HG02970 (cell line): ENCODE data around the gene ADAT3.
"Not testable (repeated sequence)": the region's sequence is repeated elsewhere in the genome, so short reads cannot be mapped to it uniquely, and the experiment has no call there.

ENCODE experiments used
- ATAC-seq: cut with Tn5 transposase; IDR thresholded peaks from one replicate; pipeline ENCODE4 v1.9.1; 2021; ENCODE audit warnings: mild to moderate bottlenecking, moderate library complexity, moderate number of reproducible peaks; ENCODE audit not compliant: unreplicated experiment, low FRiP score

The ADAT3 gene

DNA sequence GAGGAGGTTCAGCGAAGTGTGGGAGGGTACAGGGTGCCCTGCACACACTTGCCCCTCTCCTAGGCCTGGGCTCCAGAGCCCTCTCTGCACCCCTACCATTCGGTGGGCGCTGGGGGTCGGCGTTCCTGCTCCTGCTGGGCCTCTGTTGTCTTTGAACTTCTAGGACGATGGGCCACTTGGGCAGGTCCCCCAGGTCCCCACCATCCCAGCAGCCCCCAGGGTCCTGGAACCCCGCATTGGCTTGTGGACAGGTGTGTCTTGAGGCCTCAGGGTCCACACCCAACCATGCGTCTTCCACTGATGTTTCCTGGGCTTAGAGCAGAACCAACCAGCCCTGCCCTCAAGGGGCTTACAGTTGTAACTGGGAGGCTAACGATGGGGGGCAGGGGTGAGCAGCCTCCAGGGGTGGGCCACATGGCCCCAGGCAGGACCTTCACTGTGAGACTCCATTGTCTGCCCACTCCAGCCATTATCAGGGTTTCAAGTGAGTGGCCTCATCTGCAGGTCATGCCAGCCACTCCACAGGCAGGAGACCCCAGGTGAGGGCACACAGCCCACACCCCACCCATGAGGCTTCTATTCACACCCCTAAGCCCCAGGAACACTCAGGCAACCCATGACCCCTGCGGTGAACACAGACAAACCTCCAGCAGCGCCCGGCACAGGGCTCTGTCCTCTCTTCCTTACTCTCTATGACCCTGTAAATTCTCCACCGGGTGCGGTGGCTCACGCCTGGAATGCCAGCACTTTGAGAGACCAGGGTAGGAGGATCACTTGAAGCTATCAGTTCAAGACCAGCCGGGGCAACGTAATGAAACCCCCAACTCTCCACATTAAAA, 39.8 kb upstream of the ADAT3 start:
- ATAC-seq: no peak

DNA sequence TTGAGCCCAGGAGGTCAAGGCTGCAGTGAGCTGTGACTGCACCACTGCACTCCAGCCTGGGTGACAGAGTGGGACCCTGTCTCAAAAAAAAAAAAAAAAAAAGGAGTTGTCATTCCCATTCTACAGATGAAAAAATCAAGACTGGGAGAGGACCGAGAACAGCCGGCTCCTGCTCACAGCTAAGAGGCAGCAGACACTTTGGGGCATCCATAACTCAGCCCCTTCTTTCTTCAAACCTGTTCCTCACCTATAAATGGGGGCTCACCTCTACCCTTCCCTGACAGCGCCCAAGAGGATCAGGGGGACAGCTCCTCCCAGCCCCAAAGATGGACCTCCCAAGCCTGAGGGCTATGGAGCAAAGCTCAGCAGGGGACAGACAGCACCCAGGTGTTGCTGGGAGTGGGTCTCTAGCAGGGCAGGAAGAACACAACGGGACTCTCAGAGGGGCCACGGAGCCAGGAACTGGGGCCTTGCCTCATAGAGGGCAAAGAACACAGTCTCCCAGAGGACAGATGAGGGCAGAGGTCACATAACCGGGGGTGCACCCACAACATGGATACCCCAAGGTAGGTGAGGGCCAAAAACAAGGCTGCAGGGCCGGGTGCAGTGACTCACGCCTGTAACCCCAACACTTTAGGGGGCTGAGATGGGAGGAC, 38.4 kb upstream of the ADAT3 start:
- no peak for ATAC-seq

DNA sequence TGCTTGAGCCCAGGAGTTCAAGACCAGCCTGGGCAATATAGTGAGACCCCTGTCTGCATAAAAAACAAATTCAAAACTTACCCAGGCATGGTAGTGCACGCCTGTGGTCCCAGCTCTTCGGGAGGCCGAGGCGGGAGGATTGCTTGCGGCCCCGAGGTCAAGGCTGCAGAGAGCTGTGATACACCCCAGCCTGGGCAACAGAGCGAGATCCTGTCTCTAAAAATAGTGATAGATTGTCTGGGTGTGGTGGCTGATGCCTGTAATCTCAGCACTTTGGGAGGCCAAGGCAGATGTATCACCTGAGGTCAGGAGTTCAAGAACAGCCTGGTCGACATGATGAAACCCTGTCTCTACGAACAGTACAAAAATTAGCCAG, 37.9 kb upstream of the ADAT3 start:
- no peak for ATAC-seq

DNA sequence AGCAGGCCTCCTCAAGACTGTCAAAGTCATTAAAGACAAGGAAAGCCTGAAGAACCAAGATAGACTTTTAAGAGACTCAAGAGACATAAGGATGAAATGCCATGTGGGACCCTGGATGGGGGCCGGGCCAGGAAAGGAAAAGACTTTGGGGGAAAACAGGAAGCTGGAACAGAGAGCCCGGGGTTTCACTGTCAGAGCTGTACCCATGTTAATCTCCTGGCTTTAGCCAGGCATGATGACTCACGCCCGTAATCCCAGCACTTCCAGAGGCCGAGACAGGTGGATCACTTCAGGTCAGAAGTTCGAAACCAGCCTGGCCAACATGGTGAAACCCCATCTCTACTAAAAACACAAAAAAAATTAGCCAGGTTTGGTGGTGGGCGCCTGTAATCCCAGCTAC, 36.2 kb upstream of the ADAT3 start:
- no peak for ATAC-seq

DNA sequence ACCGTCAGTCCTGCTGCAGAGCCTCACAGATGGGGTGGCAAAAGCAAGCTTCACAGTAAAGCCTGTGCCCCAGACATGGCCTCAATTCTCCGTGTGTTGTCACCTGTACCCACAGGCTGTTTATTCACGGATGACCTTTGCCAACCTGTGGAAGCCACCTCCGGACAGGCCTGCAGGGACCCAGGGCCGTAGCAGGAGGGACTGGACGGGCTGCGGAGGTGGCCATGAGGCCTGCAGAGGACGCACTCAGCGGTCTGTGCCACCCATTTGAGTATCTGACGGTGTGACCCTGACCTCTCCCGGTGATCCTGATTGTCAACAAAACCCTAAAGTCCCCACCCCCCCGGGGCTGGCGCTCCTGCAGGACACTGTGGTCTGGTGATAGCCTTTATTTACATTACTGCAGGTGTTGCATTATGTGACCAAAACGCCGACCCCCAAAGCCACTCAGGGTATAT, 34.0 kb upstream of the ADAT3 start:
- no peak for ATAC-seq

DNA sequence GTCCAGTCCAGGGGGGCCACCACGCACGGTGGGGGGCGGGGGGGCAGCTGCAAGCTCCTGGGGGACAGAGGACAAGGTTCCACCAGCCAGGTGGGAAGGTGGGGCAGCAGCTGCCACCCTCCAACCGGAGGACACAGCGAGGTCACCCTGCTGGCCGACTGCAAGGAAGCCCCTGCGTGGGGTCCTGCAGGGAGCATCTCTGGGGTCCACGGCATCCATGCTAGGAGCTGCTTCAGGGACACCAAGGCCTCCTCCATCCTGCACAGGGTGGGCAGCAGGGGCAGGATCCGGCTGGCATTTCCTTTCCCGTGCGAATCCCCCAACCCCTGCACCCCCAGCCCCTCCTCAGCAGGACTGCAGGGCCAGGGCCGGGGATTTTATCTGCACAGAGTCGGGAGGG, 33.6 kb upstream of the ADAT3 start:
- ATAC-seq: no peak

DNA sequence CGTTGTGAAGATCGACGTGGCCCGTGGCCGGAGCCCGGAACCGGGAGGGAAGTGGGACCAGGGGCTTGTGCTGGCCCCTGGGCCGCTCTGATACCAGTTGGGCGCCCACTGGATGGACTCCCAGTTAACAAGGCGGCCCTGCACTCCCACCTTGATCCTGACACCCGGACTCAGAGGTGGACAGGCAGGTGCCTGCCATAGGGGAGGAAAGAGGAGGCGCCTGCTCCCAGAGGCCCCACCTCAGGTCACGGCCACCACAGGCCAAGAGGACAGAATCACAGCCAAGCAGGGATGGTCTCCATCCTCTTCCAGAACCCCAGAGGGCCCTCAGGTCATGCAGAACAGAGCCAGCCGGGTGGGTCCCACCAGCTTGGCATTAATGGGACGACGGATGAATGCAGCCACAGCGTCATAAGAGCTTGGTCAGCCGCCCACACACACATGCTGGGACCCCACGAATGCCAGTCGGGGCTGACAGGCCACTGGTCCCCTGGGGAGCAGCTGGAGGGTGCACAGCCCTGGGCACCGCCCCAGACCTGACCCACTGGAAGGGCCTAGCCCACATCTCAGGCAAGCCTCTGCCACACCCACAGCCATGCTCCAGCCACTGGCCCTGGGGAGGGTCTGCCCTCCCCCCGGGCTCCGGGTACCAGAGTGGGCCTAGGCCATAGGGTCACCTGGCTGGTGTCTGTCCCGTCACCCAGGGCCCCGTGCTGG, 32.2 kb upstream of the ADAT3 start:
- ATAC-seq: no peak

DNA sequence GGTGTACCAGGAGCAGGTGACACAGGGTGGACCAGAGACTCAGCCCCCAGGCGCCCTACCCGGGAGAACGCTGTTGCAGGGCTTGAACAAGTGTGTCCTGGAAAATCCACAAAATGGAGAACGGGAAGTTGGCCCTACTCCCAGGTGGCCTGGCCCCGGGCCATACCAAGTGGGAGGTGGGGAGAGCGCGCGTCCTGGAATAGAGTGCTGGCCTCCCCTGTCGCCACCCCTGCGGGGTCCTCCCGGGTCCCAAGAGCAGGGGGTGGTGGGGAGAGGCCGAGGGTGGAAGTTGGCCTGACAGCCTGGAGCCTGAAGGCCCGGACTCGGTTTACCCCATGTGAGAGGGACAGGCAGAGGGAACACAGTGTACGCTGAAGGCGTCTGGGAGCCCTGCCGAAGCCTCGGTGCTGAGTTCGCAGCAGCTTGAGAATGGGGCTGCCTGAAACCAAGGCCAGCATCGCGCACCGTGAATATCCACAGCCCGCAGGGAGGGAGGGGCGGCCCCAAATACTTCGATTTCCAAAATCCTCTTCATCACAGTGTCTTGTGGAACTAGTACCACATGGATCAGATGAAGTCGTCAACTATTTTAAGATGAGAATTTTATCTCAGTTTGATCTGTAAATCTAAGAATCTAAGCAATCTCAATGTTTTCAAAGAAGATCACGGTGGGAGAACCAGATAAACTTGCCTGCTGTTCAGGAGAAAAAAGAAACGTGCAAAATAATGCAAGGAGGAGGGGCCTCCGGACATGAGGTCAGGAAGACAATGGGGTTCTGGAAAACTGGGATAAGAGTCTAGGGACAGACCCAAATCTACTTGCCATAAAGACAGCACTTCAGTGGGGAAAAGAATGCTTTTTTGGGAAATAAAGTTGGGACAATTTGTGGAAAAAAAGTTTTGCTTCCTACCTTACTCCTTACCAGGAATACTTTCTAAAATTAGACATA, 31.4 kb upstream of the ADAT3 start:
- no peak for ATAC-seq

DNA sequence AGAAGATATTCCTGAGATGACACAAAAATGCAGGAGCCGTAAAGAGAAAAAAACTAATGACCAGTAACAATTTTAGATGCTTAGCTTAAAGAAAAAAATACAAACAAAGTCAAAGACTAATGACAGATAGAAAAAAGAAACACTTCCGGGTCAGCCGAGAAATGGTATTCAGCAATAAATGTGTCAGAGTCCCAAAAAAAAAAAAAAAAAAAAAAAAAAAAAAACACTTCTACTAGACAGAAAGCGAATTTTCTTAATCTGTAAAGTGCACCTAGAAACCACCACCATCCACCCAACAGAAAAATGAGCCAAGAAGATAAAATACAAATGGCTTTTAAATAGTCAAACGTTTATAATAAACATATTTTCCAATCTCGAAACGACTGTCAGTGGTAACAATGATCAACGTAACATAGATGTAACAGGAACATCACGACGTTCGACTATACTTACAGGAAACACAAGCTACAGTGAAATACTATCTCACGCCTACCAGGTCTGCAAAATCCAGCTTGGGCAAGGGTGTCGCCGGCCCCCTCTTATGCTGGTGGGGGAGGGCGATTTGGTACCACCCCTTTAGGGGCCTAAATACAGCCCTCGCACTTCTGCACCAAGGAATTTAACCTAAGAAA, 30.5 kb upstream of the ADAT3 start:
- no peak for ATAC-seq

DNA sequence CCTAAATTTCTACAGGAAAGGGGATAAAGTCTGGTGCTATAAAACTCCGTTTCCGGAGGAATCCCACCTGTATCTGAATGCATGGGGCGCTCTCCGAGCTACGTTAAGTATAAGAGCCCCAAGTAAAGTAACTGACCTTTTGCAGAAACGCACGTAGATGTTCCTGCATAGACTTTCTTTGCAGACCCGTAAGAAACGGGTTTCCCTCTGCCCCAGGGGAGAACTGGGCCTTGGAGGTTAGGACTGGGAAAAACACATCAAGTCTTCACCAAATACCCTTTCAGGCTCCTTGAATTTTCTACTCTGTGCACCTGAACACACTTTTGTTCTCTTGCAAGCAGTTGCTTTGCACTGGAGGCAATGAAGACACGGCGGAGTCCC, 29.9 kb upstream of the ADAT3 start:
- not testable (repeated sequence) for ATAC-seq

DNA sequence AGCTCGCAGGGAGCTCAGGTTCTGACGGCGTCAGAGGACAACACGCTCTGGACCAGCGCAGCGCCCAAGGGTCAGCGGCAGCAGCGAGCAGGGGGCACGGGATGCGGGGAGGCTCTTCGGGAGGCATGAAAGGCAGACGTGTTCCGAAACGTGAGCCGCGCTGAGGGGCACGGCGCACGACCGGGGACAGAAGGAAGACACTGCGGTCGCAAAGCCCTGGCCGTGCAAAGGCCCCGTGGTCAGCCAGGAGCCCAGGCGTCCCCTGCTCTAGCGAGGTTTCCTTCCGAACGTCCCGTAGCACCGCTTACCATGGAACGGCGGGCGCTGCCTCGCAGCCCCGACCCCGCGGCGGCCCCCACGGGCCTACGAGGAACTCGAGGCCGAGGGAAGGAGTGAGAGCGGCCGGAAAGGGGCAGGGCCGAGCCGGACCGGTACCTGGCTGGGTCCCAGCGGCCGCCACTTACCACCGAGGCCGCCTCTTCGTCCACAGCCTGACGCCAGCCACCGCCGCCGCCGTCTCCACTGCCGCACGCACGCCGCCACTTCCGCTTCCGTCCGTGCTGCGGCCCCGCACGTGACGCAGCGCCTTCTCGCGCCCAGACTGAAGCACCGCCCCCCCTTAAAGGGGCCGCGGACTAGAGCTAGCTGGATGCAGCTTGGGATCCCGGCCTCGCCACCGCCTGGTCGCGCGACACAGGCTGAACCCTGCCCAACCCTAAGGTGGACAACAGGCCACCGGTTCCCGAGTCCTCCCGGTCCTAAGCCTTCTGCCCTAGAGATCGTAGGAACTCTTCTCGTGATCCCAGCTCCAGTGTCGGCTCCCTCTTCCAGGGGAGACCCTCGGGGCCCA, 29.3 kb upstream of the ADAT3 start:
- ATAC-seq: peak; percentile 70

DNA sequence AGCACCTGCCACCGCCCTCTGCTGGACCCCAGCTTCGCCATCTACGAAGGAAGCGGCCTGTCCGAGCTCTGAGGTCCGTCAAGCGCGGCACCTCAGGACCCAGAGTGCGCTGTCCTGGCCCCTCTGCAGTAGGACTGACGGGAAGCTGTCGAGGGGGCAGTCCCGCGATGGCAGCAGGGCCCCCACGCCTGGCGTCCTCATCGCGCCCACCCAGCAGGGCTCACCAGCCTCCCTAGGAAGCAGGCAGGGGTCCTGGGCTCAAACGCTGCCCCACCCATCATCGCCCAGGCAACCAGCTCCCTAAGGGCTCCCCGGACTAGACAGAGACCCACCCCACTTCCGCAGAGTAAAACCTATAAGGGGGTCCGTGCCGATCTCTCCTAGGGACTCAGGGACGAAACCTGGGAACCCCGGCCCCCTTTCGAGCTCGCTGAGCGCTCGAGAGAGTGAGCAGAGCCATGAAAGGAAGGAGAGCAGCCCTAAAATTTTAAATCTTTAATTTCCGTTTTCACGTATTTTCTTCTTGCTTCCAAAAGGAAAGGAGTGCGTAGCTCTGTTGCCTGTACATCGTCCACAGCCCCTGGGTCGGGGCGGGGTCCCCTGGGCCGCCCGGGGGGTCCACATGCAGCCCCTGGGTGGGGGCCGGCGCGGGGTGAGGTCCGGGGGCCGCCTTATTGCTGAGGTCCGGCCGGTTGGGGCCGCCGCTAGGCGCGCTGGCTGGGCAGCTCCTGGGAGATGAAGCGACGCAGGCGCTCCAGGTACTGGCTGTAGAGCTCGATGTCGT, 28.5 kb upstream of the ADAT3 start:
- ATAC-seq: peak; percentile 19

DNA sequence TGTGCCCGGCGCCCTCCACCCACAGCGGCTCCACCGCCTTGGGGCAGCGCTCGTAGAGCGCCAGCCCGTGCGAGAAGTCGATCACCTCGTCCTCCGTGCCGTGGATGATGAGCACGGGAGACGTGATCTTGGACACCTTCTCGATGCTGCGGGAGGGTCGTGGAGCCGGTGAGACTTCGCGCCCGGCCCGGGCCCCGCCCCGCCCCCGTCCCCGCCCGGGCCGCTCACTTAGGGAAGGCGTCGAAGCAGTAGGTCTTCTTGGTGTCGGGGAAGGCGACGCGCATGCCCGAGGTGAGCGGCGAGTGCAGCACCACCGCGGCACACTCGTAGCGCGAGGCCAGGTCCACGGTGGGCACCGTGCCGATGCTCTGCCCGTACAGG, 27.9 kb upstream of the ADAT3 start:
- not testable (repeated sequence) for ATAC-seq

DNA sequence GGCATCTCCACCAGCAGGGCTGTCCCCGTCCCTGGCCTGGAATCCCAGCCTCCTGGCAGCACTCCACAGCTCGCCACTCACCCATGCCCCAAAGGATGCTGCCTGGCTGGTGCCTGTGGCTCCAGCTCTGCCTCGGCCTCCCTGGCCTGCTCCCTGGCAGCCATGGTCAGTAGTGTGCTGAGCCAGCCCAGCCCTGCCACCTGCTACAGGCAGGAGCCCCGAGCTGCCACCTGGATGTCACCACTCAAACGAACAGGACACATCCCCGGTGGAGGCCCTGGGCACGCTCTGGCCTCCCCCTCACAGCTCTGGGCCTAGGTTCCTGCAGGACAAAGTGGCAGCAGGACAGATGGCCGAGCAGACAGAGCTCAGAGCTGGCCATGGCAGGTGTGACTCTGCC, 26.6 kb upstream of the ADAT3 start:
- ATAC-seq: not testable (repeated sequence)

DNA sequence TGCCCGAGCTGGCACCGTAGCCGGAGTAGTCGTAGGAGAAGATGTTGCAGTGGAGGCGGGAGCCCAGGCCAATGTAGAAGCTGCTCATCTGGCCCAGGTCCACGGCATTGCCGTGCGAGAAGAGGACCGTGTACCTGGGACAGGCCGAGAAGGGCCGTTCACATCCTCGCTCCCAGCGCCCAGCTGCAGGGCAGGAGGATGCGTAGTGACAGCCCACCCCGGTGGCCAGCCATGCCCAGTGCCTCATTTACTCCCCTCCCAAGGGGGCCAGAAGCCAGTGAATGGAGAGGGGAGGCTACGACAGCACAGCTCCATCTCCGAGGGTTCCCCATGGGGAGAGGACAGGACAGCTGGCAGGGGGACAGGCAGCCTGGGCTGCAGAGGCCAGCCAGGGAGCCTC, 25.2 kb upstream of the ADAT3 start:
- ATAC-seq: not testable (repeated sequence)

DNA sequence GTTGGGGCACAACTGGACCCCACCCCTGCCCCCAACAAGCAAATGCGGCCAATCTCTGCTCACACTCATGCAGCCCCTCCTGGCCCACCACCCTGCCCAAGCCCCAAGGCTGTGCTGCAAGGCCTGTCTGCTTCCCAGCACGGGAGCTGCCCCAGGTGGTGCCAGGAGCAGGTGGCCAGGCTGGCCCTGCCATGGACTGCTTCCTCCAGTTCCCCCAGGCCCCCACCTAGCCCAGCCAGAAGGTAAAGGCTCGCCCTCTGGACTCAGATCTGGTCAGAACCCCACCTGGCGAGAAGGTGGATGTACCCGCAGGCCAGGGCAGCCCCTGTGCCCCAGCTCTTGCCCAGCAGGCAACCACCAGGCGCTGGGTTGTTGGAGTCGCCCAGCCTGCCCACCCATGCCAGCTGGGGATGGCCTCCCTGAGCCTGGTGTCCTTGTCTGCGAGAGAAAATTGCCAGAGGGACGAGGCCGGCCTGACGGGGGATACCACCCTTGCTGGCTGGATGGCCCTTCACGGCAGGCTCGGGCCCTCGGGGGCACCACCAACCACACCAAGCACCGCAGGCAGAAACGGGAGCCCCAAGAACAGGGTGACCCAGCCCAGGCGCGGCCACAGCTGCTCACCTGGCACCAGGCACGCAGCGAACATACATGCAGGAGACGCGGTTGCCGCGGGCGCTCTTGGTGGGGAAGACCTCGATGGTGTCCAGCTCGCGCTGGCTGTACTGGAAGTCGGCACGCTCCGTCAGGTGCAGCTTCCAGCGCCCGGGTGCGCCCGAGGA, 24.4 kb upstream of the ADAT3 start:
- no peak for ATAC-seq

DNA sequence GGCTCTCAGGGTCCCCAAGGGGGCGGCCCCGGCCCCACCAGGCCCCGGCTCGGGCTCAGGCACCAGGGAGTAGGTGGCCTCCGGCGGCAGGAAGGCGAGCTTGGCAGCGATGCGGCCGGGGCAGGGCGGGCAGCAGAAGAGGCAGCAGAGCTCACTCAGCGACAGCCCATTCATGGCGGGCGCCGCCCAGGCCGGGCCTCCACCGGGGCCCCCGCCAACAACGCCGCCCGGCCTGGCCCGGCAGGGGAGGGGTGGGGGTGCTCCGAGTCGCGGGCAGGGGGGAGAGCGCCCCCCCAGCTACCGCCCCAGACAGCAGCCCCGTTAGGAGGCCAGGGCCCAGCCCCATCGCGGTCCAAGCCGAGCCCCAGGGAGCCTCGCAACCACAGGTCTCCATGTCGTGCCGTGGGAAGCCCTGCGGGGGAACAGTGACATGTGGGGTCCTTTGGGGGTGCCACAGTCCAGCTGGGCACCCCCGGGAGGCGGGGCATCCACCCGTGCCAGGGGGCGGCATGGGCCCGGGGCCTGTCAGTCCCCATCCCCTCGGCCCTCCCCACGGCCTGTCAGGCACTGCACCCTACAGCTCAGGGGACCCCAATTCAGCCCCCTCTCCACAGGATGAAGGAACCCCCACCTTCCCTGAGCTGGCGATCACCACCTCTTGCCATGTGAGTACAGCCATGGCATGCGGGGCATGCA, 23.7 kb upstream of the ADAT3 start:
- not testable (repeated sequence) for ATAC-seq
